Activated CD4-positive, alpha-beta T cell treated with anti-CD3 and anti-CD28 coated beads, Interleukin-2, amount 50 U/mL, for 48 hours (primary cell): Measurements from ENCODE around the gene GCDH.

Experiments used
- DNase-seq, 2 experiments: peaks; one replicate each; pipeline ENCODE4 v3.0.0-alpha.2; 2020

GCDH gene

GRCh38 chr19:12943437-12944044 lies 52.6 kb downstream of the GCDH start:
- DNase-seq: no peak

- no peak for DNase-seq
Measured at GRCh38 chr19:12944104-12944674, 53.2 kb downstream of the GCDH start.

GRCh38 chr19:12945479-12946091 lies 54.6 kb downstream of the GCDH start, which contains the start of gene RAD23A:
TSS of gene RAD23A (plus strand) at chr19:12945862. CDS start at chr19:12945949, 87 bp downstream.
- peak; percentile 98 for DNase-seq

GRCh38 chr19:12946092-12946721 lies 55.2 kb downstream of the GCDH start:
- DNase-seq: peak; percentile 51 to 63

- DNase-seq: no peak
Measured at GRCh38 chr19:12946731-12947496, 56.0 kb downstream of the GCDH start.

- no peak for DNase-seq
Measured at GRCh38 chr19:12947702-12948611, 57.0 kb downstream of the GCDH start.

- no peak for DNase-seq
Measured at GRCh38 chr19:12948612-12949362, 57.8 kb downstream of the GCDH start.
